ENCODE data around the gene DIDO1.

Gene DIDO1

GRCh38 chr20:62832212-62832922, 93.9 kb downstream of the DIDO1 start:
- DNase-seq (ENCODE audit: low spot score) = no peak

GRCh38 chr20:62831854-62832211, 94.5 kb downstream of the DIDO1 start:
- DNase-seq (ENCODE audit: low spot score) = no peak

GRCh38 chr20:62831361-62831788, 94.9 kb downstream of the DIDO1 start:
- DNase-seq (ENCODE audit: low spot score) = no peak

GRCh38 chr20:62830821-62831220, 95.5 kb downstream of the DIDO1 start:
- no peak for DNase-seq (ENCODE audit: low spot score)

- no peak for DNase-seq (ENCODE audit: low spot score)
These were observed 96.1 kb downstream of the DIDO1 start for GRCh38 chr20:62830251-62830650.

- no peak for DNase-seq (ENCODE audit: low spot score)
These were observed 96.8 kb downstream of the DIDO1 start for GRCh38 chr20:62829231-62830230.

- DNase-seq (ENCODE audit: low spot score) = no peak
These were observed 97.6 kb downstream of the DIDO1 start for GRCh38 chr20:62828511-62829230.

- DNase-seq (ENCODE audit: low spot score) = no peak
These were observed 98.3 kb downstream of the DIDO1 start for GRCh38 chr20:62828051-62828450.

All from iPS-NIHi11 (cell line).